NCI-H2171 (cell line): ENCODE measurements around the gene XPO6.
"Not testable (repeated sequence)": the region's sequence is repeated elsewhere in the genome, so short reads cannot be mapped to it uniquely, and the experiment has no call there.

Source experiments
- DNase-seq: peaks from one replicate; lab custom pipeline; 2025; lab: John Stamatoyannopoulos, UW

XPO6 gene

GRCh38 chr16:28151180-28151579 is 60.6 kb downstream of the XPO6 start:
- DNase-seq: no peak

- DNase-seq: no peak
Observed at GRCh38 chr16:28149011-28149888, 62.5 kb downstream of the XPO6 start.

- no peak for DNase-seq
Observed at GRCh38 chr16:28146536-28146935, 65.2 kb downstream of the XPO6 start.

GRCh38 chr16:28145796-28146195 is 66.0 kb downstream of the XPO6 start:
- no peak for DNase-seq

- no peak for DNase-seq
Observed at GRCh38 chr16:28140788-28141618, 70.8 kb downstream of the XPO6 start.

- DNase-seq: no peak
Observed at GRCh38 chr16:28139530-28139929, 72.2 kb downstream of the XPO6 start.

- no peak for DNase-seq
Observed at GRCh38 chr16:28136751-28137434, 74.9 kb downstream of the XPO6 start.

GRCh38 chr16:28133666-28134065 is 78.1 kb downstream of the XPO6 start:
- DNase-seq: no peak

GRCh38 chr16:28131743-28132393 is 79.9 kb downstream of the XPO6 start:
- DNase-seq: no peak

GRCh38 chr16:28131181-28131580 is 80.6 kb downstream of the XPO6 start:
- DNase-seq: no peak

- no peak for DNase-seq
Observed at GRCh38 chr16:28130099-28131088, 81.4 kb downstream of the XPO6 start.

- DNase-seq: no peak
Observed at GRCh38 chr16:28126684-28127620, 84.8 kb downstream of the XPO6 start.

- no peak for DNase-seq
Observed at GRCh38 chr16:28125592-28125991, 86.2 kb downstream of the XPO6 start.

- DNase-seq: no peak
Observed at GRCh38 chr16:28121527-28121926, 90.2 kb downstream of the XPO6 start.

GRCh38 chr16:28120754-28121153 is 91.0 kb downstream of the XPO6 start:
- no peak for DNase-seq

- DNase-seq: no peak
Observed at GRCh38 chr16:28118637-28119036, 93.1 kb downstream of the XPO6 start.

GRCh38 chr16:28117168-28117565 is 94.6 kb downstream of the XPO6 start:
- no peak for DNase-seq

- DNase-seq: not testable (repeated sequence)
Observed at GRCh38 chr16:28115866-28116265, 95.9 kb downstream of the XPO6 start.

GRCh38 chr16:28112908-28113307 is 98.9 kb downstream of the XPO6 start:
- no peak for DNase-seq

- no peak for DNase-seq
Observed at GRCh38 chr16:28110977-28111376, 100.8 kb downstream of the XPO6 start.
